Esophagus muscularis mucosa (tissue), 4 donors: ENCODE results near the gene PRKACA. TPM values are rescaled to one million over a fixed set of nuclear protein-coding genes. Genes with fewer than 3 reads are reported as not detected.

Experiments
- DNase-seq: peaks from one replicate; pipeline ENCODE4 v3.0.0-alpha.2; 2017; ENCODE audit errors: extremely low spot score
- H3K27ac ChIP-seq, 4 donors: fragments of 200-600 bp; sonication (generic); replicated peaks in 1 of 4; 1 replicate in 3 of 4; 2 replicates in 1 of 4; pipeline ENCODE4 v1.5.1; 2016 to 2019; ENCODE audit warnings: mild to moderate bottlenecking in 1 of 4
- H3K27me3 ChIP-seq, 4 donors: fragments of 200-600 bp; sonication (generic); one replicate each; pipeline versions ENCODE4 v1.5.1 to v1.6.0; 2016 to 2019
- H3K36me3 ChIP-seq, 4 donors: fragments of 200-600 bp; sonication (generic); one replicate each; pipeline ENCODE4 v1.5.1; 2016 to 2019
- H3K4me1 ChIP-seq, 4 donors: fragments of 200-600 bp; sonication (generic); one replicate each; pipeline ENCODE4 v1.5.1; 2016 to 2019
- H3K4me3 ChIP-seq, 4 donors: fragments of 200-600 bp; sonication (generic); 1 replicate in 2 of 4; 2 replicates in 2 of 4; pipeline ENCODE4 v1.5.1; 2016 to 2019; ENCODE audit warnings: mild to moderate bottlenecking in 4 of 4, moderate library complexity in 1 of 4
- H3K9me3 ChIP-seq, 4 donors: fragments of 200-600 bp; sonication (generic); 1 replicate in 3 of 4; 2 replicates in 1 of 4; pipeline ENCODE4 v1.5.1; 2016 to 2019
- EP300 ChIP-seq: sonication (generic); formaldehyde crosslinking; IDR thresholded peaks from one replicate; pipeline ENCODE4 v1.6.1; 2017; ENCODE audit warnings: antibody characterized with exemption
- POLR2A ChIP-seq: fragments of 450-650 bp; IDR thresholded peaks from one replicate; pipeline ENCODE4 v1.6.1; 2017; ENCODE audit warnings: antibody characterized with exemption, moderate library complexity, mild to moderate bottlenecking, low read depth
- POLR2AphosphoS5 ChIP-seq, 2 donors: sonication (generic); formaldehyde crosslinking; IDR thresholded peaks; one replicate each; pipeline ENCODE4 v1.6.1; 2017; ENCODE audit warnings: antibody characterized with exemption in 2 of 2
- WGBS: methylation state at CpG from one replicate; pipeline ENCODE4 v1.1.5; 2018; 5-methylcytosine and 5-hydroxymethylcytosine counted together
- intact Hi-C: fragments of 100-400 bp; cut with DNase I; formaldehyde crosslinking; loops from one replicate; pipeline ENCODE4 v1.15.1; 2023
- total RNA-seq, 4 donors: library from RNA; depleted of rRNA; stranded (reverse); fragments of >200 nt; gene quantifications; one replicate each; pipeline versions ENCODE4 v1.1.0 to v1.2.1, GENCODE V29; 2016
- TF ChIP-seq, protein P1 (sequence below), 3 experiments: fragments of 200-600 bp in 2 of 3; fragments of 450-650 bp in 1 of 3; sonication (generic) in 2 of 3; IDR thresholded peaks; one replicate each; pipeline ENCODE4 v1.5.1; 2017 to 2019; ENCODE audit warnings: antibody characterized with exemption in 3 of 3, mild to moderate bottlenecking in 2 of 3, moderate library complexity in 1 of 3

The PRKACA gene
- total RNA-seq, 4 donors from 2014 or later: 76.0 to 125 (median 93.3) TPM

DNA sequence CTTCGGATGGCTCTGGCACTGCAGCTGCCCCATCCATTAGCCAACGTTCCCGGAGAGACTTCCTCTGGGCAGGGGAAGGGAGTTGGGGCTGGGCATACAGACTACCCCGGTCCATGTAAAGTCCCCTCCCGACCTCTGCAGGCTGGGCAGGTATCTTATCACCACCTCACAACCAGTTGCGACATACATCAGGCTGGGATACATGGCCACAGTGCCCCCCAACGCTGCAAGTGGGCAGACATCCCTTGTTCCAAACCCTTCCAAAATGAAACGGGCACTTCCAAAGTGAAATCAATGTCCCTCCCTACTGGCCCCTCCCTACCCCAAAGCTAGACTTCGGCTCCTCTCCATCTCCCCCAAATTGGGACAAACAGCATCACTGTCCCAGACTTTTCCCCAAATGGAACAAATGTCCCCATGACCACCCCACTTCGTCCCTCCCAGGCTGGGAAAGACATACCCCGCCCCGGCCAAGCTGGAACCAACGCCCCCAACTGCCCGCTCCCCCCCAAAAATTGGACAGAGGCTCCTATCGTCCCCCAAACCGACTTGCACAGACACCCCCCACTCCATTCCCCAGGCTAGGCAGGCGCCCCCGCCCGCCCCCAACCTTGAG lies 60.7 kb downstream of the PRKACA start:
- TF ChIP-seq POLR2AphosphoS5 (IDR thresholded peaks at IDR 0.05) (no peak), EP300 (no peak), POLR2A (no peak)
- TF ChIP-seq, protein P1, sequence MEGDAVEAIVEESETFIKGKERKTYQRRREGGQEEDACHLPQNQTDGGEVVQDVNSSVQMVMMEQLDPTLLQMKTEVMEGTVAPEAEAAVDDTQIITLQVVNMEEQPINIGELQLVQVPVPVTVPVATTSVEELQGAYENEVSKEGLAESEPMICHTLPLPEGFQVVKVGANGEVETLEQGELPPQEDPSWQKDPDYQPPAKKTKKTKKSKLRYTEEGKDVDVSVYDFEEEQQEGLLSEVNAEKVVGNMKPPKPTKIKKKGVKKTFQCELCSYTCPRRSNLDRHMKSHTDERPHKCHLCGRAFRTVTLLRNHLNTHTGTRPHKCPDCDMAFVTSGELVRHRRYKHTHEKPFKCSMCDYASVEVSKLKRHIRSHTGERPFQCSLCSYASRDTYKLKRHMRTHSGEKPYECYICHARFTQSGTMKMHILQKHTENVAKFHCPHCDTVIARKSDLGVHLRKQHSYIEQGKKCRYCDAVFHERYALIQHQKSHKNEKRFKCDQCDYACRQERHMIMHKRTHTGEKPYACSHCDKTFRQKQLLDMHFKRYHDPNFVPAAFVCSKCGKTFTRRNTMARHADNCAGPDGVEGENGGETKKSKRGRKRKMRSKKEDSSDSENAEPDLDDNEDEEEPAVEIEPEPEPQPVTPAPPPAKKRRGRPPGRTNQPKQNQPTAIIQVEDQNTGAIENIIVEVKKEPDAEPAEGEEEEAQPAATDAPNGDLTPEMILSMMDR (IDR thresholded peaks at IDR 0.05): no peak
- H3K4me1 ChIP-seq: peaks cover 5 to 28% (median 26%) of the 10 kb centered on the region in 4 donors
- no peak for DNase-seq
- peak overlapping the region; percentile 46 to 61 (median 50) for H3K4me3 ChIP-seq
- WGBS: 41% methylated on average over 8 of the region's 19 CpGs
- peaks cover 0 to 9% (median 4%) of the 10 kb centered on the region in 4 donors for H3K9me3 ChIP-seq
- no peak overlapping the region for H3K27ac ChIP-seq
- H3K27me3 ChIP-seq: peaks cover 0 to 50% (median 23%) of the 10 kb centered on the region in 4 donors
- intact Hi-C loops: loop anchor here (5.0 kb wide), 1 partner anchor 175 kb away; no protein-coding TSS in a partner anchor
- H3K36me3 ChIP-seq: peaks cover 0 to 3% (median 0%) of the 10 kb centered on the region in 4 donors

DNA sequence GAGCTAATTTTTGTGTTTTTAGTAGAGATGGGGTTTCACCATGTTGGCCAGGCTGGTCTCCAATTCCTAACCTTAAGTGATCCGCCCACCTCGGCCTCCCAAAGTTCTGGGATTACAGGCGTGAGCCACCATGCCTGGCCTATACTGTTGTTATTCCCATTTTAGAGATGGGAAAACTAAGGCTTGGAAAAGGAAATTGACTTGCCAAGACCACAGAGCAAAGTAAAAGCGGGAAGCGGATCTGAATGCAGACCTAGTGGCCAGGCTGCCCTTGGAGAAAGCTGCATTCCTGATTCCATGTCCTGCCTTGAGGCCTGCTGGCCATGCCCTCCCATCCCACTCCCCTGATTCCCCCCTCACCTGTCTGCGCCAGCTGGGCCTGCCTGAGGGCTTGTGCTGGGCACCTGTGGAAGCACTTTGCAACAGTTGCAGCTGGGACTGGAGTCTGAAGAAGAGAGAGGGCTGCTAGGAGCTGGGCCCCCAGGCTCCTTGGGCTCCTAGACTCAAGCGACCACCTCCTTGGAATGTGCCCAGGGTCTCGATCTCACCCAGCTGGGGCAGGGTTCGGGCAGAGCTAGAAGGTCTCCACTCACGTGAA lies 61.4 kb downstream of the PRKACA start:
- H3K27me3 ChIP-seq: peaks cover 0 to 43% (median 21%) of the 10 kb centered on the region in 4 donors
- intact Hi-C loops: loop anchor here (5.0 kb wide), 1 partner anchor 174 kb away; no protein-coding TSS in a partner anchor
- H3K27ac ChIP-seq: no peak overlapping the region
- WGBS: 96% methylated on average over 10 of the region's 10 CpGs
- no peak for TF ChIP-seq POLR2AphosphoS5 (IDR thresholded peaks at IDR 0.05)
- no peak for TF ChIP-seq POLR2A
- TF ChIP-seq EP300: no peak
- TF ChIP-seq, protein P1 (IDR thresholded peaks at IDR 0.05): no peak
- no peak for DNase-seq
- H3K4me3 ChIP-seq: no peak overlapping the region
- peaks cover 0 to 8% (median 0%) of the 10 kb centered on the region in 4 donors for H3K36me3 ChIP-seq
- H3K4me1 ChIP-seq: peaks cover 5 to 28% (median 26%) of the 10 kb centered on the region in 4 donors
- peaks cover 0 to 9% (median 4%) of the 10 kb centered on the region in 4 donors for H3K9me3 ChIP-seq

DNA sequence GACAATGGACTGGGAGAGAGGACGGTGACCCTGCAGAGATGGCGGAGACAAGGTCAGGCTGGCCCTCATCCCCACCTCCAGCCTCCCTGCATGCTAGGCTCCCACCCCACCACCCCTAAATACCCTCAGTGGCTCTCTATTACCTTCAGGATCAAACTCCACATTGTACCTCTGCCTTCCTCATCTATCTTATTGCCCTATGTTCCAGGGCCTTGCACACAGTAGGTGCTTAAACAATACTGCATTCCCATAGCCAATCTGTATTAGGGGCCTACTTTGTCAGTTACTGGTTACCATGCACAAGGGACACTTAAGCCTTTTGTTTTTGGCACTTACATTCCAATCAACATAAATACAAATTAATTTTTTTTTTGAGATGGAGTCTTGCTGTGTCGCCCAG lies 62.2 kb downstream of the PRKACA start:
- Histone ChIP-seq H3K27me3 (peaks cover 0 to 36% (median 19%) of the 10 kb centered on the region in 4 donors), H3K36me3 (peaks cover 0 to 13% (median 0%) of the 10 kb centered on the region in 4 donors), H3K9me3 (peaks cover 0 to 9% (median 4%) of the 10 kb centered on the region in 4 donors), H3K4me3 (no peak overlapping the region), H3K27ac (no peak overlapping the region), H3K4me1 (peaks cover 5 to 28% (median 26%) of the 10 kb centered on the region in 4 donors)
- WGBS: 94% methylated on average over 3 of the region's 3 CpGs
- TF ChIP-seq POLR2A (no peak), POLR2AphosphoS5 (IDR thresholded peaks at IDR 0.05) (no peak), EP300 (no peak)
- TF ChIP-seq, protein P1 (IDR thresholded peaks at IDR 0.05): no peak
- no peak for DNase-seq
- intact Hi-C loops: loop anchor here (5.0 kb wide), 1 partner anchor 173 kb away; no protein-coding TSS in a partner anchor

DNA sequence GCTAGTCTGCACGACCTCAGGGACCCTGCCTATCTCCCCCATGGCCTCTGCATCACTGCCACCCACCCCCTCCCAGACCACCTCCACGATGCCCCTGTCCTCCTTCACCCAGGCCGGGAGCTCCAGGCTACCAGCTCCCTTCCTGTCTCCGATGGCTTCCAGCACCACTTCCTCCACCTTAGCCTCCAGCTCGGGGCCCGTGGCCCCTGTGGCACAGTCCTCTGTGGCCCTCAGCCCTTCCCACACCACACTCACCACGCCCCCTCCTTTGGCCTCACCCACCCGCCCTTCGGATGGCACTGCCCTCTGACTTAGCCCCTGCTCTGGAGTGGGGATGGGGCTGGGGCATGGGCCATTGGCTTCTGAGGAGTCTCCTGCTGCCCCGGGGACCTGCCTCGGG lies 62.8 kb downstream of the PRKACA start:
- peak; percentile 86 for DNase-seq
- peaks cover 5 to 28% (median 26%) of the 10 kb centered on the region in 4 donors for H3K4me1 ChIP-seq
- peaks cover 0 to 20% (median 0%) of the 10 kb centered on the region in 4 donors for H3K36me3 ChIP-seq
- H3K4me3 ChIP-seq: no peak overlapping the region
- H3K9me3 ChIP-seq: peaks cover 0 to 9% (median 4%) of the 10 kb centered on the region in 4 donors
- WGBS: 72% methylated on average over 11 of the region's 11 CpGs
- intact Hi-C loops: loop anchor here (5.0 kb wide), 1 partner anchor 172 kb away; no protein-coding TSS in a partner anchor
- H3K27ac ChIP-seq: no peak overlapping the region
- H3K27me3 ChIP-seq: peaks cover 0 to 29% (median 14%) of the 10 kb centered on the region in 4 donors
- TF ChIP-seq POLR2A (no peak), POLR2AphosphoS5 (IDR thresholded peaks at IDR 0.05) (no peak), EP300 (no peak)
- TF ChIP-seq, protein P1 (IDR thresholded peaks at IDR 0.05): no peak
